GM23338 (cell line): ENCODE measurements around the gene EFCC1. TPM values are rescaled to one million over a fixed set of nuclear protein-coding genes. Genes with fewer than 3 reads are reported as not detected.

ENCODE experiments used
- ATAC-seq: fragments of 200-7000 bp; cut with Tn5 transposase; 3 replicates; pipeline ENCODE4 v1.9.1; 2020
- DNase-seq: peaks from one replicate; pipeline ENCODE4 v3.0.0-alpha.2; 2015; ENCODE audit warnings: low spot score
- H2AFZ ChIP-seq: fragments of 200-600 bp; sonication (generic); 2 replicates; pipeline ENCODE4 v1.8.0; 2016; ENCODE audit warnings: antibody characterized with exemption, mild to moderate bottlenecking, moderate library complexity
- H3F3A ChIP-seq: fragments of 200-600 bp; sonication (generic); replicated peaks from 2 replicates; pipeline ENCODE4 v1.8.0; 2017; ENCODE audit warnings: antibody characterized with exemption, mixed run types, low read depth
- H3K27ac ChIP-seq: fragments of 200-600 bp; sonication (generic); 2 replicates; pipeline ENCODE4 v1.6.1; 2016; ENCODE audit warnings: low read depth
- H3K27me3 ChIP-seq: fragments of 200-600 bp; sonication (generic); 2 replicates; pipeline ENCODE4 v1.8.0; 2016; ENCODE audit warnings: mild to moderate bottlenecking, mixed run types, moderate library complexity; ENCODE audit not compliant: insufficient read depth
- H3K36me3 ChIP-seq: fragments of 200-600 bp; sonication (generic); 2 replicates; pipeline ENCODE4 v1.8.0; 2016; ENCODE audit warnings: mild to moderate bottlenecking; ENCODE audit not compliant: insufficient read depth
- H3K4me1 ChIP-seq: fragments of 200-600 bp; sonication (generic); 2 replicates; pipeline ENCODE4 v1.8.0; 2016; ENCODE audit warnings: mild to moderate bottlenecking, moderate library complexity; ENCODE audit not compliant: insufficient read depth
- H3K4me2 ChIP-seq: fragments of 200-600 bp; sonication (generic); 2 replicates; pipeline ENCODE4 v1.7.1; 2017; ENCODE audit warnings: mixed run types
- H3K4me3 ChIP-seq: fragments of 200-600 bp; sonication (generic); 2 replicates; pipeline ENCODE4 v1.6.1; 2016; ENCODE audit warnings: mixed run types
- H3K79me2 ChIP-seq: fragments of 200-600 bp; sonication (generic); replicated peaks from 2 replicates; pipeline ENCODE4 v1.8.0; 2017; ENCODE audit warnings: mild to moderate bottlenecking; ENCODE audit not compliant: insufficient read depth
- H3K9me2 ChIP-seq: fragments of 200-600 bp; sonication (generic); 2 replicates; pipeline ENCODE4 v1.8.0; 2017; ENCODE audit not compliant: insufficient read depth
- H4K20me1 ChIP-seq: fragments of 200-600 bp; sonication (generic); replicated peaks from 2 replicates; pipeline ENCODE4 v1.8.0; 2017; ENCODE audit warnings: mild to moderate bottlenecking; ENCODE audit not compliant: insufficient read depth
- H3K27ac Mint-ChIP-seq: 2 replicates; pipeline ENCODE4 v1.8.0; 2020; ENCODE audit warnings: inconsistent platforms, mild to moderate bottlenecking, moderate library complexity, mixed read lengths
- H3K27me3 Mint-ChIP-seq: 3 replicates; pipeline ENCODE4 v1.8.0; 2022; ENCODE audit warnings: low read depth, mild to moderate bottlenecking, moderate library complexity, mixed read lengths, inconsistent platforms; ENCODE audit not compliant: insufficient read depth, poor library complexity
- H3K36me3 Mint-ChIP-seq: 3 replicates; pipeline ENCODE4 v1.8.0; 2021; ENCODE audit warnings: low read depth, mild to moderate bottlenecking, inconsistent platforms, moderate library complexity, mixed read lengths
- H3K4me1 Mint-ChIP-seq: 3 replicates; pipeline ENCODE4 v1.8.0; 2020; ENCODE audit warnings: mild to moderate bottlenecking, inconsistent platforms, mixed read lengths
- H3K4me3 Mint-ChIP-seq: 3 replicates; pipeline ENCODE4 v1.8.0; 2021; ENCODE audit warnings: moderate library complexity, mild to moderate bottlenecking, inconsistent platforms, mixed read lengths
- H3K9me3 Mint-ChIP-seq: 3 replicates; pipeline ENCODE4 v1.8.0; 2020; ENCODE audit warnings: moderate library complexity, mild to moderate bottlenecking, inconsistent platforms, mixed read lengths
- CREB1 ChIP-seq: fragments of 250-450 bp; sonication (Bioruptor Pico); IDR thresholded peaks from 2 replicates; pipeline ENCODE4 v1.5.0; 2020; ENCODE audit warnings: low read depth, mild to moderate bottlenecking, moderate library complexity
- ETS1 ChIP-seq: IDR thresholded peaks from 2 replicates; pipeline ENCODE4 v1.6.1; 2016; ENCODE audit warnings: antibody characterized with exemption
- EZH2 ChIP-seq: fragments of 200-600 bp; sonication (generic); IDR thresholded peaks from one replicate; pipeline ENCODE4 v1.8.0; 2017; ENCODE audit warnings: antibody characterized with exemption, mild to moderate bottlenecking, low read depth; ENCODE audit not compliant: unreplicated experiment
- EZH2phosphoT487 ChIP-seq: fragments of 200-600 bp; sonication (generic); IDR thresholded peaks from one replicate; pipeline ENCODE4 v1.8.1; 2018; ENCODE audit warnings: antibody characterized with exemption; ENCODE audit not compliant: unreplicated experiment
- JUNB ChIP-seq: IDR thresholded peaks from one replicate; pipeline ENCODE4 v1.6.1; 2016; ENCODE audit warnings: antibody characterized with exemption; ENCODE audit not compliant: unreplicated experiment
- POLR2AphosphoS5 ChIP-seq: IDR thresholded peaks from 2 replicates; pipeline ENCODE4 v1.6.1; 2016; ENCODE audit warnings: antibody characterized with exemption, low read depth
- REST ChIP-seq: IDR thresholded peaks from one replicate; pipeline ENCODE4 v1.6.1; 2018; ENCODE audit warnings: antibody characterized with exemption; ENCODE audit not compliant: unreplicated experiment
- STAT1 ChIP-seq: IDR thresholded peaks from one replicate; pipeline ENCODE4 v1.6.1; 2016; ENCODE audit warnings: antibody characterized with exemption; ENCODE audit not compliant: unreplicated experiment
- ZNF114 ChIP-seq: fragments of 250-450 bp; sonication (Bioruptor Pico); IDR thresholded peaks from 2 replicates; pipeline ENCODE4 v1.5.0; 2020; ENCODE audit warnings: mild to moderate bottlenecking, moderate library complexity
- ZNF331 ChIP-seq: fragments of 250-450 bp; sonication (Bioruptor Pico); IDR thresholded peaks from 2 replicates; pipeline ENCODE4 v1.5.0; 2020; ENCODE audit warnings: low read depth, mild to moderate bottlenecking, moderate library complexity
- ZNF462 ChIP-seq: fragments of 250-450 bp; sonication (Bioruptor Pico); IDR thresholded peaks from 2 replicates; pipeline ENCODE4 v1.5.0; 2020; ENCODE audit warnings: mild to moderate bottlenecking, moderate library complexity
- polyA plus RNA-seq: library from polyadenylated mRNA; unstranded; fragments of >200 nt; fragmentation: Nextera tagmentation; extraction: Ambion mirVana; gene quantifications from 2 replicates; pipeline ENCODE4 v1.2.1, GENCODE V29; 2016
- total RNA-seq: library from RNA; depleted of rRNA; stranded (reverse); fragments of >200 nt; shearing (Covaris generic); gene quantifications from 2 replicates; pipeline ENCODE4 v1.2.3, GENCODE V29; 2014

Gene EFCC1
- total and polyA plus RNA-seq, 2 experiments from 2014 or later: not detected

GRCh38 chr3:129052675-129053074 is 51.6 kb downstream of the EFCC1 start (continued):
- TF ChIP-seq REST (no peak), JUNB (no peak), ZNF114 (CRISPR knock-in tag) (no peak), CREB1 (no peak), ZNF331 (no peak), STAT1 (no peak)

GRCh38 chr3:129054605-129055104 is 53.6 kb downstream of the EFCC1 start:
- H3K4me1 ChIP-seq: no peaks in the 10 kb centered on the region
- Mint-ChIP-seq H3K4me3 (no peak overlapping the region), H3K36me3 (no peaks in the 10 kb centered on the region; the same call in 2 of the 3 replicates), H3K27ac (no peak overlapping the region), H3K27me3 (no peaks in the 10 kb centered on the region), H3K4me1 (peaks cover 4% of the 10 kb centered on the region), H3K9me3 (no peaks in the 10 kb centered on the region)
- no peaks in the 10 kb centered on the region for H3K9me2 ChIP-seq
- H3K4me3 ChIP-seq: no peak overlapping the region
- H3K79me2 ChIP-seq: no peaks in the 10 kb centered on the region
- H3K4me2 ChIP-seq: no peak overlapping the region
- no peak for DNase-seq
- no peak overlapping the region for H3K27ac ChIP-seq
- no peak for ATAC-seq
- H4K20me1 ChIP-seq: no peaks in the 10 kb centered on the region
- no peak overlapping the region for H2AFZ ChIP-seq
- H3K36me3 ChIP-seq: no peaks in the 10 kb centered on the region
- H3F3A ChIP-seq: no peaks in the 10 kb centered on the region
- H3K27me3 ChIP-seq: no peaks in the 10 kb centered on the region
- TF ChIP-seq ETS1: no peak
- no peak for TF ChIP-seq ZNF331
- TF ChIP-seq JUNB: no peak
- no peak for TF ChIP-seq EZH2phosphoT487
- TF ChIP-seq ZNF462 (CRISPR knock-in tag): no peak
- TF ChIP-seq STAT1: no peak
- no peak for TF ChIP-seq EZH2
- no peak for TF ChIP-seq CREB1
- no peak for TF ChIP-seq REST
- no peak for TF ChIP-seq POLR2AphosphoS5
